Astrocyte of the cerebellum (primary cell): ENCODE results near the gene ELOVL5.

ENCODE experiments used
- DNase-seq: peaks from one replicate; pipeline ENCODE4 v3.0.0-alpha.2; 2011; ENCODE audit warnings: low read depth
- H3K4me3 ChIP-seq: 2 replicates; pipeline ENCODE4 v1.5.1; 2011; ENCODE audit warnings: mild to moderate bottlenecking, low read depth, low read length, moderate library complexity
- CTCF ChIP-seq: IDR thresholded peaks from 2 replicates; pipeline ENCODE4 v1.5.1; 2012; ENCODE audit warnings: low read length, low read depth, moderate library complexity, mild to moderate bottlenecking; ENCODE audit errors: missing control alignments
- in situ Hi-C: cut with HindIII; loops from 2 replicates; pipeline ENCODE4 v1.10.0; 2017; ENCODE audit warnings: low sequenced_read_pairs

The ELOVL5 gene

GRCh38 chr6:53301801-53302537, 46.8 kb downstream of the ELOVL5 start:
- in situ Hi-C loops = no loop called here
- TF ChIP-seq CTCF = no peak
- DNase-seq = no peak
- H3K4me3 ChIP-seq = no peak overlapping the region

- in situ Hi-C loops = no loop called here
- DNase-seq = peak; percentile 49
- no peak overlapping the region for H3K4me3 ChIP-seq
- TF ChIP-seq CTCF = no peak
These were observed 47.8 kb downstream of the ELOVL5 start for GRCh38 chr6:53300656-53301551.

- no peak for TF ChIP-seq CTCF
- H3K4me3 ChIP-seq = no peak overlapping the region
- in situ Hi-C loops = no loop called here
- no peak for DNase-seq
These were observed 49.3 kb downstream of the ELOVL5 start for GRCh38 chr6:53299331-53300005.

- in situ Hi-C loops = no loop called here
- no peak overlapping the region for H3K4me3 ChIP-seq
- DNase-seq = no peak
- no peak for TF ChIP-seq CTCF
These were observed 51.7 kb downstream of the ELOVL5 start for GRCh38 chr6:53297004-53297403.

GRCh38 chr6:53295176-53295575, 53.6 kb downstream of the ELOVL5 start:
- H3K4me3 ChIP-seq = no peak overlapping the region
- in situ Hi-C loops = no loop called here
- no peak for TF ChIP-seq CTCF
- DNase-seq = no peak

GRCh38 chr6:53294611-53295010, 54.1 kb downstream of the ELOVL5 start:
- H3K4me3 ChIP-seq = no peak overlapping the region
- no peak for DNase-seq
- no peak for TF ChIP-seq CTCF
- in situ Hi-C loops = no loop called here
